K562 (cell line): Measurements from ENCODE around the gene ITPR1. TPM values are rescaled to one million over a fixed set of nuclear protein-coding genes. Genes with fewer than 3 reads are reported as not detected.

ENCODE experiments used
- ADNP ChIP-seq: fragments of 200-800 bp; sonication (Bioruptor generic); IDR thresholded peaks from 2 replicates; pipeline ENCODE4 v1.6.1; 2016; ENCODE audit warnings: missing genetic modification characterization, missing compliant biosample characterization
- BRF2 ChIP-seq: IDR thresholded peaks from 3 replicates; pipeline ENCODE4 v1.6.1; 2011; ENCODE audit warnings: borderline replicate concordance, mild to moderate bottlenecking; ENCODE audit not compliant: insufficient read length, insufficient read depth
- MBD1 ChIP-seq: fragments of 250-450 bp; sonication (Bioruptor Pico); IDR thresholded peaks from 2 replicates; pipeline ENCODE4 v1.8.0; 2022; ENCODE audit warnings: inconsistent platforms
- NR4A1 ChIP-seq, 2 experiments: fragments of 250-450 bp in 1 of 2; fragments of 450-650 bp in 1 of 2; sonication (Bioruptor Pico) in 1 of 2; IDR thresholded peaks; 2 replicates each; pipeline versions ENCODE4 v1.4.0 to v1.6.1; 2016 to 2020; ENCODE audit warnings: mild to moderate bottlenecking in 2 of 2, missing compliant biosample characterization in 1 of 2, missing genetic modification characterization in 1 of 2, moderate library complexity in 1 of 2
- RBM17 ChIP-seq: fragments of 200-400 bp; formaldehyde crosslinking; IDR thresholded peaks from 2 replicates; pipeline ENCODE4 v1.6.1; 2017; ENCODE audit warnings: low read depth, mild to moderate bottlenecking, low read length, borderline replicate concordance
- RFX7 ChIP-seq: fragments of 250-450 bp; sonication (Bioruptor Pico); IDR thresholded peaks from 2 replicates; pipeline ENCODE4 v1.5.1; 2021; ENCODE audit warnings: mild to moderate bottlenecking
- ZBTB17 ChIP-seq: fragments of 450-650 bp; formaldehyde crosslinking; IDR thresholded peaks from 2 replicates; pipeline ENCODE4 v1.4.0; 2020; ENCODE audit warnings: mild to moderate bottlenecking
- ZBTB40 ChIP-seq, 2 experiments: fragments of 450-650 bp in 1 of 2; sonication (generic) in 1 of 2; formaldehyde crosslinking in 1 of 2; IDR thresholded peaks; 2 replicates each; pipeline versions ENCODE4 v1.7.1 to v1.9.0; 2016 to 2022; ENCODE audit warnings: inconsistent platforms in 1 of 2, mild to moderate bottlenecking in 1 of 2, missing genetic modification reagents in 1 of 2
- ZNF655 ChIP-seq: fragments of 250-450 bp; sonication (Bioruptor Pico); IDR thresholded peaks from 2 replicates; pipeline ENCODE4 v1.5.0; 2021
- polyA plus RNA-seq, 8 experiments: library from polyadenylated mRNA; depleted of rRNA in 4 of 8; stranded (reverse) in 5 of 8; unstranded in 3 of 8; fragments of >200 nt; fragmentation: Nextera tagmentation in 2 of 8; fragmentation: Illumina TruSeq in 1 of 8; extraction: Ambion mirVana in 2 of 8; extraction: Trizol in 1 of 8; gene quantifications; 2 replicates each; pipeline versions ENCODE4 v1.2.1 to v1.2.3, GENCODE V29; 2011 to 2014; ENCODE audit warnings: inconsistent platforms in 1 of 8, missing spikeins in 1 of 8
- total RNA-seq, 7 experiments: library from RNA; depleted of rRNA in 6 of 7; stranded (reverse); fragments of >200 nt in 6 of 7; fragmentation: Illumina TruSeq in 2 of 7; extraction: Trizol in 2 of 7; gene quantifications; 2 replicates each; pipeline versions ENCODE4 v1.2.1 to v1.2.3, GENCODE V29; 2011 to 2021; ENCODE audit warnings: low replicate concordance in 1 of 7

ITPR1 gene
- total and polyA plus RNA-seq, 9 of the 15 experiments (the other 6 are each of a cell fraction or from before 2014, with no cell fraction given): 22.4 to 40.0 (median 27.4) TPM

- TF ChIP-seq ZBTB40 (IDR thresholded peaks at IDR 0.05) (no peak), ZBTB40 (CRISPR knock-in tag; IDR thresholded peaks at IDR 0.05) (no peak), ADNP (tag) (peak; percentile 93), ZBTB17 (CRISPR knock-in tag) (no peak), MBD1 (CRISPR knock-in tag) (no peak), BRF2 (no peak), RFX7 (no peak), ZNF655 (CRISPR knock-in tag) (no peak), RBM17 (no peak), NR4A1 (CRISPR knock-in tag; IDR thresholded peaks at IDR 0.05) (peak; percentile 96), NR4A1 (tag; IDR thresholded peaks at IDR 0.05) (peak; percentile 95)
Observed at GRCh38 chr3:4814904-4815574, 321.9 kb downstream of the ITPR1 start (continued).
